ENCODE data around the gene NEK3. TPM values are rescaled to one million over a fixed set of nuclear protein-coding genes. Genes with fewer than 3 reads are reported as not detected.
"Not testable (repeated sequence)": the region's sequence is repeated elsewhere in the genome, so short reads cannot be mapped to it uniquely, and the experiment has no call there.

The NEK3 gene
- total and polyA plus RNA-seq, 2 experiments from 2014 or later = 8.9 to 11.1 TPM

- Histone ChIP-seq H3K27ac (no peak overlapping the region), H3K36me3 (ENCODE audit: low read depth) (no peaks in the 10 kb centered on the region), H3K4me3 (no peak overlapping the region), H3K79me2 (ENCODE audit: insufficient read depth) (no peaks in the 10 kb centered on the region), H3F3A (ENCODE audit: insufficient read depth) (no peaks in the 10 kb centered on the region), H3K27me3 (replicated peaks; ENCODE audit: insufficient read depth) (no peaks in the 10 kb centered on the region), H3K9me3 (ENCODE audit: low read depth) (no peaks in the 10 kb centered on the region), H3K9me2 (ENCODE audit: insufficient read depth) (no peaks in the 10 kb centered on the region), H3K9ac (no peak overlapping the region), H3K4me2 (ENCODE audit: unreplicated experiment) (no peak overlapping the region), H4K20me1 (ENCODE audit: insufficient read depth) (no peaks in the 10 kb centered on the region), H3K4me1 (ENCODE audit: insufficient read depth) (no peaks in the 10 kb centered on the region), H2AFZ (no peak overlapping the region)
- 53 to 63% methylated on average over 5 of the region's 5 CpGs for WGBS, 2 experiments (ENCODE audit: low coverage in 1 of 2, low lambda C conversion rate in 2 of 2, missing lambda C conversion rate in 2 of 2)
- in situ Hi-C loops (cut with MboI) = no loop called here
- TF ChIP-seq EZH2 (IDR thresholded peaks at IDR 0.05; ENCODE audit: insufficient read depth, poor library complexity, severe bottlenecking) (no peak), EZH2phosphoT487 (IDR thresholded peaks at IDR 0.05; ENCODE audit: insufficient read depth, low read depth) (no peak)
- DNase-seq = no peak
These were observed 56.0 kb downstream of the NEK3 start for GRCh38 chr13:52103386-52103785.

DNA sequence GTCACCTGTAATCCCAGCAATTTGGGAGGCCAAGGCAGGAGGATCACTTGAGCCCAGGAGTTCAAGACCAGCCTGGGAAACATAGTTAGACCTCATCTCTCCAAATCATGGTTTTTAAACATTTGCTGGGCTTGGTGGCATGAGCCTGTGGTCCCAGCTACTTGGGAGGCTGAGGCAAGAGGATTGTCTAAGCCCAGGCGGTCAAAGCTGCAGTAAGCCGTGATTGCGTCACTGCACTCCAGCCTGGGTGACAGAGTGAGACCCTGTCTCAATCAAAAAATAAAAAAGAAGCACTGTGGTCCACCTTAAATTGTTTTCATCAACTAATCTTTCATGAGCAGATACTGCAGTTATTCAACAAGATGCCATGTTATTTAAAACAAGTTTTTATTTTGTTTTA lies 57.0 kb downstream of the NEK3 start:
- H3K9ac ChIP-seq; H3K27ac ChIP-seq; H3K79me2 ChIP-seq (ENCODE audit: insufficient read depth); DNase-seq; H3K4me1 ChIP-seq (ENCODE audit: insufficient read depth); H3K4me2 ChIP-seq (ENCODE audit: unreplicated experiment); H3F3A ChIP-seq (ENCODE audit: insufficient read depth); H2AFZ ChIP-seq; H3K9me3 ChIP-seq (ENCODE audit: low read depth); H3K27me3 ChIP-seq (replicated peaks; ENCODE audit: insufficient read depth); H3K9me2 ChIP-seq (ENCODE audit: insufficient read depth); in situ Hi-C loops (cut with MboI); H3K4me3 ChIP-seq; H4K20me1 ChIP-seq (ENCODE audit: insufficient read depth); H3K36me3 ChIP-seq (ENCODE audit: low read depth): not testable (repeated sequence)
- 83 to 92% methylated on average over 3 of the region's 3 CpGs for WGBS, 2 experiments (ENCODE audit: low coverage in 1 of 2, low lambda C conversion rate in 2 of 2, missing lambda C conversion rate in 2 of 2)

DNA sequence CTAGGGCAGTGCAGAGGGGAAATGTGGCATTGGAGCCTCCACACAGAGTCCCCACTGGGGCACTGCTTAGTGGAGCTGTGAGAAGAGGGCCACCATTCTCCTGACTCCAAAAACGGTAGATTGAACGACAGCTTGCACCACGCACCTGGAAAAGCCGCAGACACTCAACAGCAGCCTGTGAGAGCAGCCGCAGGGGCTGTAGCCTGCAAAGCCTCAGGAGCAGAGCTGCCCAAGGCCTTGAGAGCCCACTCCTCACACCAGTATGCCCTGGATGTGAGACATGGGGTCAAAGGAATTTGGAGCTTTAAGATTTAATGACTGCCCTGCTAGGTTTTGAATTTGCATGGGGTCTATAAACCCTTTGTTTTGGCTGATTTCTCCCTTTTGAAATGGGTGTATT lies 62.2 kb downstream of the NEK3 start:
- Histone ChIP-seq H3K9ac (no peak overlapping the region), H3K9me2 (ENCODE audit: insufficient read depth) (no peaks in the 10 kb centered on the region), H2AFZ (no peak overlapping the region), H3K36me3 (ENCODE audit: low read depth) (no peaks in the 10 kb centered on the region), H4K20me1 (ENCODE audit: insufficient read depth) (no peaks in the 10 kb centered on the region), H3K4me3 (no peak overlapping the region), H3K79me2 (ENCODE audit: insufficient read depth) (no peaks in the 10 kb centered on the region), H3F3A (ENCODE audit: insufficient read depth) (no peaks in the 10 kb centered on the region), H3K27ac (no peak overlapping the region), H3K27me3 (replicated peaks; ENCODE audit: insufficient read depth) (no peaks in the 10 kb centered on the region), H3K9me3 (ENCODE audit: low read depth) (no peaks in the 10 kb centered on the region), H3K4me2 (ENCODE audit: unreplicated experiment) (no peak overlapping the region), H3K4me1 (ENCODE audit: insufficient read depth) (no peaks in the 10 kb centered on the region)
- TF ChIP-seq EZH2 (IDR thresholded peaks at IDR 0.05; ENCODE audit: insufficient read depth, poor library complexity, severe bottlenecking) (no peak), EZH2phosphoT487 (IDR thresholded peaks at IDR 0.05; ENCODE audit: insufficient read depth, low read depth) (no peak)
- DNase-seq = no peak
- in situ Hi-C loops (cut with MboI) = no loop called here
- WGBS, 2 experiments (ENCODE audit: low coverage in 1 of 2, low lambda C conversion rate in 2 of 2, missing lambda C conversion rate in 2 of 2) = 74 to 77% methylated on average over 5 of the region's 5 CpGs

- in situ Hi-C loops (cut with MboI) = no loop called here
- H4K20me1 ChIP-seq (ENCODE audit: insufficient read depth) = no peaks in the 10 kb centered on the region
These were observed 62.6 kb downstream of the NEK3 start for GRCh38 chr13:52096748-52097147.

DNA sequence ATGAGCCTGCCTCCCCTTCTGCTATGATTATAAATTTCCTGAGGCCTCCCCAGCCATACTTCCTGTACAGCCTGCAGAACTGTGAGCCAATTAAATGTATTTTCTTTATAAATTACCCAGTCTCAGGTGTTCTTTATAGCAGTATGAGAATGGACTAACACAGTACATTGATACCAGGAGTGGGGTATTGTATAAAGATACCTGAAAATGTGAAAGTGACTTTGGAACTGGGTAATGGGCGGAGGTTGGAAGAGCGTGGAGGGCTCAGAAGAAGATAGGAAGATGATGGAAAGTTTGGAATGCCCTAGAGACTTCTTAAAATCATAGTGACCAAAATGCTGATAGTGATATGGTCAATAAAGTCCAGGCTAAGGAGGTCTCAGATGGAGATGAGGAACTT lies 63.3 kb downstream of the NEK3 start:
- no peak overlapping the region for H3K4me3 ChIP-seq
- no peaks in the 10 kb centered on the region for H3K9me2 ChIP-seq (ENCODE audit: insufficient read depth)
- no peaks in the 10 kb centered on the region for H3K4me1 ChIP-seq (ENCODE audit: insufficient read depth)
- no peak overlapping the region for H3K27ac ChIP-seq
- H3K4me2 ChIP-seq (ENCODE audit: unreplicated experiment) = no peak overlapping the region
- no peak overlapping the region for H3K9ac ChIP-seq
- no peaks in the 10 kb centered on the region for H4K20me1 ChIP-seq (ENCODE audit: insufficient read depth)
- TF ChIP-seq EZH2phosphoT487 (IDR thresholded peaks at IDR 0.05; ENCODE audit: insufficient read depth, low read depth) (no peak), EZH2 (IDR thresholded peaks at IDR 0.05; ENCODE audit: insufficient read depth, poor library complexity, severe bottlenecking) (no peak)
- WGBS, 2 experiments (ENCODE audit: low coverage in 1 of 2, low lambda C conversion rate in 2 of 2, missing lambda C conversion rate in 2 of 2) = 65 to 66% methylated on average over 2 of the region's 2 CpGs
- no peaks in the 10 kb centered on the region for H3K27me3 ChIP-seq (replicated peaks; ENCODE audit: insufficient read depth)
- H2AFZ ChIP-seq = no peak overlapping the region
- H3F3A ChIP-seq (ENCODE audit: insufficient read depth) = no peaks in the 10 kb centered on the region
- no peaks in the 10 kb centered on the region for H3K9me3 ChIP-seq (ENCODE audit: low read depth)
- DNase-seq = no peak
- in situ Hi-C loops (cut with MboI) = no loop called here
- H3K79me2 ChIP-seq (ENCODE audit: insufficient read depth) = no peaks in the 10 kb centered on the region
- no peaks in the 10 kb centered on the region for H3K36me3 ChIP-seq (ENCODE audit: low read depth)

More at GRCh38 chr13:52096748-52097147, 62.6 kb downstream of the NEK3 start:
- no peak overlapping the region for H3K27ac ChIP-seq
- no peak overlapping the region for H3K4me2 ChIP-seq (ENCODE audit: unreplicated experiment)
- no peak overlapping the region for H3K4me3 ChIP-seq
- no peaks in the 10 kb centered on the region for H3K27me3 ChIP-seq (replicated peaks; ENCODE audit: insufficient read depth)
- H3F3A ChIP-seq (ENCODE audit: insufficient read depth) = no peaks in the 10 kb centered on the region
- H3K9ac ChIP-seq = no peak overlapping the region
- H2AFZ ChIP-seq = no peak overlapping the region
- H3K79me2 ChIP-seq (ENCODE audit: insufficient read depth) = no peaks in the 10 kb centered on the region
- 17 to 36% methylated on average over 3 of the region's 3 CpGs for WGBS, 2 experiments (ENCODE audit: low coverage in 1 of 2, low lambda C conversion rate in 2 of 2, missing lambda C conversion rate in 2 of 2)
- TF ChIP-seq EZH2 (IDR thresholded peaks at IDR 0.05; ENCODE audit: insufficient read depth, poor library complexity, severe bottlenecking) (no peak), EZH2phosphoT487 (IDR thresholded peaks at IDR 0.05; ENCODE audit: insufficient read depth, low read depth) (no peak)
- H3K4me1 ChIP-seq (ENCODE audit: insufficient read depth) = no peaks in the 10 kb centered on the region
- H3K9me3 ChIP-seq (ENCODE audit: low read depth) = no peaks in the 10 kb centered on the region
- H3K9me2 ChIP-seq (ENCODE audit: insufficient read depth) = no peaks in the 10 kb centered on the region
- no peak for DNase-seq
- no peaks in the 10 kb centered on the region for H3K36me3 ChIP-seq (ENCODE audit: low read depth)
